ENCODE results near the gene NUDT3.

- TF ChIP-seq POLR2A (IDR thresholded peaks at IDR 0.05) (no peak), CTCF (IDR thresholded peaks at IDR 0.05 in 4 of 5, conservative IDR thresholded peaks at IDR 0.05 in 1 of 5) (no peak)
These were observed 30.8 kb upstream of the NUDT3 start for GRCh38 chr6:34423254-34423653.

Data from gastrocnemius medialis (tissue), 4 donors.